K562 (cell line): ENCODE data around the gene KRI1. TPM values are rescaled to one million over a fixed set of nuclear protein-coding genes. Genes with fewer than 3 reads are reported as not detected.

ENCODE experiments used
- ARID3A ChIP-seq: IDR thresholded peaks from 2 replicates; pipeline ENCODE4 v1.6.1; 2012; ENCODE audit warnings: low read depth, low read length, improper control_type of control experiment, borderline replicate concordance
- JUND ChIP-seq, 2 experiments: IDR thresholded peaks; 2 replicates in 1 of 2; 3 replicates in 1 of 2; pipeline ENCODE4 v1.6.1; 2011; ENCODE audit warnings: borderline replicate concordance in 2 of 2, low read depth in 2 of 2, low read length in 2 of 2, improper control_type of control experiment in 1 of 2, missing biosample characterization in 1 of 2, missing genetic modification characterization in 1 of 2, missing genetic modification reagents in 1 of 2
- SREBF2 ChIP-seq: sonication (generic); formaldehyde crosslinking; IDR thresholded peaks from 2 replicates; pipeline ENCODE4 v1.4.0; 2020; ENCODE audit warnings: mild to moderate bottlenecking, missing genetic modification reagents
- ZBTB49 ChIP-seq: sonication (generic); formaldehyde crosslinking; IDR thresholded peaks from 2 replicates; pipeline ENCODE4 v1.8.0; 2022; ENCODE audit warnings: missing genetic modification reagents, mild to moderate bottlenecking, borderline replicate concordance
- ZKSCAN8 ChIP-seq: fragments of 200-800 bp; sonication (Bioruptor generic); IDR thresholded peaks from 2 replicates; pipeline ENCODE4 v1.6.1; 2016; ENCODE audit warnings: missing genetic modification characterization, missing compliant biosample characterization
- ZNF280B ChIP-seq: fragments of 250-450 bp; sonication (Bioruptor Pico); IDR thresholded peaks from 2 replicates; pipeline ENCODE4 v1.5.1; 2021; ENCODE audit warnings: mild to moderate bottlenecking
- polyA plus RNA-seq, 8 experiments: library from polyadenylated mRNA; depleted of rRNA in 4 of 8; stranded (reverse) in 5 of 8; unstranded in 3 of 8; fragments of >200 nt; fragmentation: Nextera tagmentation in 2 of 8; fragmentation: Illumina TruSeq in 1 of 8; extraction: Ambion mirVana in 2 of 8; extraction: Trizol in 1 of 8; gene quantifications; 2 replicates each; pipeline versions ENCODE4 v1.2.1 to v1.2.3, GENCODE V29; 2011 to 2014; ENCODE audit warnings: inconsistent platforms in 1 of 8, missing spikeins in 1 of 8
- total RNA-seq, 7 experiments: library from RNA; depleted of rRNA in 6 of 7; stranded (reverse); fragments of >200 nt in 6 of 7; fragmentation: Illumina TruSeq in 2 of 7; extraction: Trizol in 2 of 7; gene quantifications; 2 replicates each; pipeline versions ENCODE4 v1.2.1 to v1.2.3, GENCODE V29; 2011 to 2021; ENCODE audit warnings: low replicate concordance in 1 of 7

Gene KRI1
- total and polyA plus RNA-seq, 9 of the 15 experiments (the other 6 are each of a cell fraction or from before 2014, with no cell fraction given): 1.1 to 50.7 (median 24.7) TPM

- TF ChIP-seq SREBF2 (no peak), ZKSCAN8 (CRISPR knock-in tag) (no peak), ARID3A (no peak), ZBTB49 (CRISPR knock-in tag) (no peak), ZNF280B (no peak), JUND (IDR thresholded peaks at IDR 0.05; ENCODE audit: borderline replicate concordance, low read depth, low read length) (no peak), JUND (tag; IDR thresholded peaks at IDR 0.05; ENCODE audit: borderline replicate concordance, low read depth, low read length) (no peak; the same call in 2 of the 3 replicates)
These were observed 38.7 kb upstream of the KRI1 start (continued) for GRCh38 chr19:10604460-10604980.
